ENCODE results near the gene GPN3.

- TF ChIP-seq CTCF (conservative IDR thresholded peaks at IDR 0.05; ENCODE audit: low read depth, low read length) (no peak), RFX5 (IDR thresholded peaks at IDR 0.05; ENCODE audit: low read depth, low read length) (no peak)
Observed at GRCh38 chr12:110431957-110432587, 36.0 kb downstream of the GPN3 start.

Data from IMR-90 (cell line).